HCT116 (cell line): Measurements from ENCODE around the gene TACR3. TPM values are rescaled to one million over a fixed set of nuclear protein-coding genes. Genes with fewer than 3 reads are reported as not detected.

Experiments used
- ATAC-seq: fragments of 200-7000 bp; cut with Tn5 transposase; 2 replicates; pipeline ENCODE4 v1.9.1; 2020; ENCODE audit warnings: mild to moderate bottlenecking, moderate library complexity
- Bru-seq: library from RNA; stranded (reverse); fragments of 400-500 nt; gene quantifications from one replicate; lab custom pipeline; 2021; lab: Mats Ljungman, UMichigan
- BruChase-seq, 2 experiments: library from RNA; stranded (reverse); fragments of 400-500 nt; gene quantifications; one replicate each; lab custom pipeline; 2021; lab: Mats Ljungman, UMichigan
- BruUV-seq: library from RNA; stranded (reverse); fragments of 400-500 nt; replicated peaks from 2 replicates; lab custom pipeline; 2021; lab: Mats Ljungman, UMichigan
- CTCF ChIA-PET: fragments of 300-600 bp; sonication (Branson Sonifier 250); formaldehyde crosslinking; loops from one replicate; lab custom pipeline; 2021; ENCODE audit warnings: antibody characterized with exemption; lab: Charles Lee
- POLR2A ChIA-PET: fragments of 300-600, 350-600 bp; sonication (Branson Sonifier 250); formaldehyde crosslinking; loops from one replicate; lab custom pipeline; 2021; ENCODE audit warnings: antibody characterized with exemption; lab: Charles Lee
- RAD21 ChIA-PET, 2 experiments: fragments of 300-600 bp; sonication (Branson Sonifier 250); formaldehyde crosslinking; loops; one replicate each; lab custom pipeline; 2023; ENCODE audit warnings: low total read pairs in 2 of 2; ENCODE audit not compliant: uncharacterized antibody in 2 of 2, unreplicated experiment in 2 of 2, low non-redundant PET in 1 of 2; lab: Charles Lee
- DNase-seq: peaks from one replicate; pipeline ENCODE4 v3.0.0-alpha.2; 2010; ENCODE audit warnings: low read depth, low spot score
- H2AFZ ChIP-seq: fragments of 200-600 bp; shearing (Covaris generic), sonication (generic); 2 replicates; pipeline ENCODE4 v1.6.1; 2017; ENCODE audit warnings: low read depth, mixed run types, mixed read lengths, antibody characterized with exemption, low read length; ENCODE audit not compliant: poor library complexity, severe bottlenecking
- H3K27ac ChIP-seq: 2 replicates; pipeline ENCODE4 v1.5.1; 2012; ENCODE audit warnings: low read depth, low read length
- H3K27me3 ChIP-seq: fragments of 200-600 bp; sonication (generic); 2 replicates; pipeline ENCODE4 v1.6.1; 2016; ENCODE audit warnings: mixed run types, low read length, mixed read lengths; ENCODE audit not compliant: insufficient read depth
- H3K36me3 ChIP-seq, 2 experiments: fragments of 200-500 bp in 1 of 2; fragments of 200-600 bp in 1 of 2; sonication (Bioruptor generic) in 1 of 2; sonication (generic) in 1 of 2; 2 replicates each; pipeline versions ENCODE4 v1.5.1 to v1.6.1; 2014 to 2016; ENCODE audit warnings: low read length in 2 of 2, inconsistent platforms in 1 of 2, mixed read lengths in 1 of 2, mixed run types in 1 of 2; ENCODE audit not compliant: insufficient read depth in 2 of 2, control insufficient read depth in 1 of 2
- H3K4me1 ChIP-seq, 2 experiments: fragments of 200-600 bp in 1 of 2; sonication (generic) in 1 of 2; 2 replicates each; pipeline versions ENCODE4 v1.5.1 to v1.6.1; 2012 to 2017; ENCODE audit warnings: low read length in 2 of 2, inconsistent platforms in 1 of 2, mild to moderate bottlenecking in 1 of 2, mixed read lengths in 1 of 2, mixed run types in 1 of 2, moderate library complexity in 1 of 2; ENCODE audit not compliant: insufficient read depth in 2 of 2, control insufficient read depth in 1 of 2
- H3K4me2 ChIP-seq: fragments of 200-600 bp; sonication (generic); 2 replicates; pipeline ENCODE4 v1.6.1; 2017; ENCODE audit warnings: mixed run types, low read length, mixed read lengths
- H3K4me3 ChIP-seq, 2 experiments: fragments of 200-600 bp in 1 of 2; sonication (generic) in 1 of 2; replicated peaks in 1 of 2; 2 replicates each; pipeline ENCODE4 v1.5.1; 2011 to 2016; ENCODE audit warnings: low read length in 2 of 2, control low read depth in 1 of 2, low read depth in 1 of 2, mild to moderate bottlenecking in 1 of 2, mixed read lengths in 1 of 2, mixed run types in 1 of 2
- H3K79me2 ChIP-seq: fragments of 200-600 bp; sonication (generic); 2 replicates; pipeline ENCODE4 v1.6.1; 2017; ENCODE audit warnings: mild to moderate bottlenecking, mixed run types, low read length, moderate library complexity, mixed read lengths; ENCODE audit not compliant: insufficient read depth
- H3K9ac ChIP-seq: fragments of 200-600 bp; sonication (generic); 2 replicates; pipeline ENCODE4 v1.6.1; 2016; ENCODE audit warnings: low read length, mixed read lengths
- H3K9me2 ChIP-seq: fragments of 200-600 bp; sonication (generic), shearing (Covaris generic); 2 replicates; pipeline ENCODE4 v1.6.1; 2017; ENCODE audit warnings: mixed run types, mild to moderate bottlenecking, moderate library complexity; ENCODE audit not compliant: insufficient read depth
- H3K9me3 ChIP-seq, 2 experiments: fragments of 200-500 bp in 1 of 2; fragments of 200-600 bp in 1 of 2; sonication (Bioruptor generic) in 1 of 2; sonication (generic) in 1 of 2; 2 replicates each; pipeline ENCODE4 v1.6.1; 2014 to 2017; ENCODE audit warnings: low read length in 2 of 2, mixed read lengths in 2 of 2, inconsistent platforms in 1 of 2, low read depth in 1 of 2, mild to moderate bottlenecking in 1 of 2, mixed run types in 1 of 2, moderate library complexity in 1 of 2; ENCODE audit not compliant: control insufficient read depth in 1 of 2, insufficient read depth in 1 of 2
- H4K20me1 ChIP-seq: fragments of 200-600 bp; sonication (generic), shearing (Covaris generic); 2 replicates; pipeline ENCODE4 v1.6.1; 2017; ENCODE audit warnings: mixed run types, mild to moderate bottlenecking, moderate library complexity; ENCODE audit not compliant: insufficient read depth
- ATF3 ChIP-seq: IDR thresholded peaks from 2 replicates; pipeline ENCODE4 v1.6.1; 2012
- CEBPB ChIP-seq: IDR thresholded peaks from 2 replicates; pipeline ENCODE4 v1.6.1; 2012; ENCODE audit warnings: low read depth
- CTCF ChIP-seq, 3 experiments: fragments of 200-600 bp in 1 of 3; sonication (generic) in 1 of 3; IDR thresholded peaks in 2 of 3; conservative IDR thresholded peaks in 1 of 3; 2 replicates each; pipeline ENCODE4 v1.5.1; 2012 to 2017; ENCODE audit warnings: low read depth in 2 of 3, low read length in 2 of 3, antibody characterized with exemption in 1 of 3, borderline replicate concordance in 1 of 3, control low read depth in 1 of 3, mild to moderate bottlenecking in 1 of 3, mixed read lengths in 1 of 3, mixed run types in 1 of 3, moderate library complexity in 1 of 3; ENCODE audit not compliant: insufficient read depth in 1 of 3
- EGR1 ChIP-seq: IDR thresholded peaks from 2 replicates; pipeline ENCODE4 v1.6.1; 2012; ENCODE audit warnings: low read depth
- ELF1 ChIP-seq: IDR thresholded peaks from 2 replicates; pipeline ENCODE4 v1.6.1; 2012; ENCODE audit warnings: low read depth, borderline replicate concordance
- EZH2 ChIP-seq: fragments of 200-600 bp; sonication (generic); IDR thresholded peaks from 2 replicates; pipeline ENCODE4 v1.6.1; 2017; ENCODE audit warnings: antibody characterized with exemption, mixed run types
- EZH2phosphoT487 ChIP-seq: fragments of 200-600 bp; IDR thresholded peaks from 2 replicates; pipeline ENCODE4 v1.6.1; 2018; ENCODE audit warnings: antibody characterized with exemption, borderline replicate concordance
- FOSL1 ChIP-seq: IDR thresholded peaks from 2 replicates; pipeline ENCODE4 v1.6.1; 2012; ENCODE audit warnings: low read depth
- JUND ChIP-seq: IDR thresholded peaks from 2 replicates; pipeline ENCODE4 v1.6.1; 2012
- MAX ChIP-seq: IDR thresholded peaks from 2 replicates; pipeline ENCODE4 v1.6.1; 2012
- POLR2A ChIP-seq: IDR thresholded peaks from 2 replicates; pipeline ENCODE4 v1.7.0; 2011; ENCODE audit warnings: borderline replicate concordance; ENCODE audit not compliant: insufficient read depth, insufficient read length; ENCODE audit errors: extremely low read depth
- POLR2AphosphoS5 ChIP-seq: IDR thresholded peaks from 2 replicates; pipeline ENCODE4 v1.6.1; 2011; ENCODE audit warnings: mild to moderate bottlenecking, low read depth, low read length, moderate library complexity
- SIN3A ChIP-seq: IDR thresholded peaks from 2 replicates; pipeline ENCODE4 v1.6.1; 2012; ENCODE audit warnings: low read depth
- SP1 ChIP-seq: IDR thresholded peaks from 2 replicates; pipeline ENCODE4 v1.6.1; 2012; ENCODE audit warnings: low read depth
- SRF ChIP-seq: IDR thresholded peaks from 2 replicates; pipeline ENCODE4 v1.6.1; 2012; ENCODE audit warnings: low read depth
- TCF7L2 ChIP-seq: IDR thresholded peaks from 2 replicates; pipeline ENCODE4 v1.7.0; 2011; ENCODE audit warnings: borderline replicate concordance, inconsistent platforms; ENCODE audit not compliant: insufficient read depth, insufficient read length; ENCODE audit errors: extremely low read depth
- ZBTB33 ChIP-seq: IDR thresholded peaks from 2 replicates; pipeline ENCODE4 v1.6.1; 2011; ENCODE audit warnings: mild to moderate bottlenecking, low read length, moderate library complexity; ENCODE audit not compliant: insufficient replicate concordance; ENCODE audit errors: extremely low read depth
- ZFX ChIP-seq: fragments of 450-650 bp; IDR thresholded peaks from 2 replicates; pipeline ENCODE4 v1.6.1; 2017
- ZNF274 ChIP-seq: fragments of 200-500 bp; sonication (Bioruptor generic); IDR thresholded peaks from 2 replicates; pipeline ENCODE4 v1.6.1; 2014; ENCODE audit warnings: mild to moderate bottlenecking, low read depth, low read length, inconsistent platforms
- intact Hi-C: fragments of 100-400 bp; cut with micrococcal nuclease; formaldehyde crosslinking; loops from 2 replicates; pipeline ENCODE4 v1.10.0; 2022
- long read RNA-seq: library from polyadenylated mRNA; unstranded; transcript quantifications from one replicate; pipeline ENCODE4 v2.0.0, GENCODE V29; 2021; ENCODE audit not compliant: unreplicated experiment
- polyA plus RNA-seq: library from polyadenylated mRNA; unstranded; fragments of >200 nt; gene quantifications from 2 replicates; pipeline ENCODE4 v1.2.1, GENCODE V29; 2012; ENCODE audit warnings: missing spikeins
- total RNA-seq: library from RNA; stranded (reverse); gene quantifications from one replicate; pipeline ENCODE4 v1.2.1, GENCODE V29; 2021; ENCODE audit not compliant: unreplicated experiment

Gene TACR3
- total RNA-seq (not detected), Bru-seq, nascent RNA (percentile 4 among the genes with signal in this experiment), BruChase-seq, experiment 1, labeled RNA remaining after a 6-hour chase (percentile 3 among the genes with signal in this experiment), BruChase-seq, experiment 2, labeled RNA remaining after a 2-hour chase (percentile 5 among the genes with signal in this experiment)
- polyA plus RNA-seq, result 0.03 and 0.04 TPM in 2 replicates
- long read RNA-seq, result 0 reads

- DNase-seq (no peak), ATAC-seq (no peak)
- intact Hi-C loops, result no loop called here
- BruUV-seq, result no TSS peak
- Histone ChIP-seq H3K4me3 (no peak within 1 kb of the TSS), H3K4me1 (no peaks in the 10 kb centered on the region), H3K9ac (no peak within 1 kb of the TSS), H3K9me2 (no peaks in the 10 kb centered on the region), H2AFZ (no peak within 1 kb of the TSS), H3K4me2 (no peak within 1 kb of the TSS), H3K36me3 (no peaks in the 10 kb centered on the region), H3K9me3 (no peaks in the 10 kb centered on the region), H3K79me2 (no peaks in the 10 kb centered on the region), H4K20me1 (no peaks in the 10 kb centered on the region), H3K27me3 (no peaks in the 10 kb centered on the region), H3K27ac (no peak within 1 kb of the TSS)
- ChIA-PET RAD21 (no interaction called here), CTCF (no interaction called here), POLR2A (no interaction called here)
- no peak for TF ChIP-seq JUND
- no peak for TF ChIP-seq SP1
- TF ChIP-seq CEBPB, result no peak
- TF ChIP-seq ELF1, result no peak
- no peak for TF ChIP-seq FOSL1
- no peak for TF ChIP-seq EGR1
- TF ChIP-seq ZBTB33, result no peak
- TF ChIP-seq EZH2phosphoT487, result no peak
- TF ChIP-seq POLR2AphosphoS5, result no peak
- no peak for TF ChIP-seq SIN3A
- no peak for TF ChIP-seq ATF3
- TF ChIP-seq CTCF (IDR thresholded peaks at IDR 0.05 in 2 of 3, conservative IDR thresholded peaks at IDR 0.05 in 1 of 3; ENCODE audit: borderline replicate concordance in 1 of 3, insufficient read depth in 1 of 3, low read depth in 2 of 3, low read length in 2 of 3), result no peak
- no peak for TF ChIP-seq MAX
- TF ChIP-seq EZH2, result no peak
- no peak for TF ChIP-seq ZFX
- TF ChIP-seq SRF, result no peak
- no peak for TF ChIP-seq POLR2A
- TF ChIP-seq TCF7L2, result no peak
- no peak for TF ChIP-seq ZNF274
These were observed at the start of gene TACR3 for GRCh38 chr4:103719830-103720207. TSS of gene TACR3 (minus strand) at chr4:103719985. CDS start at chr4:103719675, 310 bp downstream.
